Activated CD4-positive, CD25-positive, alpha-beta regulatory T cell (primary cell): ENCODE results near the gene IMPG2.
"Not testable (repeated sequence)": the region's sequence is repeated elsewhere in the genome, so short reads cannot be mapped to it uniquely, and the experiment has no call there.

Experiments
- DNase-seq, 4 experiments: peaks; one replicate each; lab custom pipeline; 2025; lab: John Stamatoyannopoulos, UW

Gene IMPG2

DNA sequence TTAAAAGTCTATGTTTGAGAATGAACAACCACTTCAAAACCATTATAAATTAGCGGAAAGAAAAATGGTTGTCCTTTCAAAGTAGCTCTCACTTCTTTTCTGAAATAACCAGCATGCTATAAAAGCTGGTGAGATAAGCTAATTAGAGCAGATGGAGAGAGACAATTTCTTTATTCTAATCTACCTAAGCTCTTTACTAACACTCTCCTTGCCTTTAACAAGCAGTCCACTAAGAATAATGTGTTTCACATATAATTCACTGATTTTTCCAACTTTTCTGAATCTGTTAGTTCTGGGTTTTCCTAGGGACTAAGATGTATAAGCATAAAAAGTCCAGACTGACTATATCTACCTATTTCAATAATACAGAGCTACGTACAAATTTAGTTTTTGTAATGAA, at the start of gene IMPG2:
TSS of gene IMPG2 (minus strand) at position 101 of the 400 bp plus-strand sequence. CDS start 203 bp downstream, outside the sequence.
- DNase-seq, result no peak

DNA sequence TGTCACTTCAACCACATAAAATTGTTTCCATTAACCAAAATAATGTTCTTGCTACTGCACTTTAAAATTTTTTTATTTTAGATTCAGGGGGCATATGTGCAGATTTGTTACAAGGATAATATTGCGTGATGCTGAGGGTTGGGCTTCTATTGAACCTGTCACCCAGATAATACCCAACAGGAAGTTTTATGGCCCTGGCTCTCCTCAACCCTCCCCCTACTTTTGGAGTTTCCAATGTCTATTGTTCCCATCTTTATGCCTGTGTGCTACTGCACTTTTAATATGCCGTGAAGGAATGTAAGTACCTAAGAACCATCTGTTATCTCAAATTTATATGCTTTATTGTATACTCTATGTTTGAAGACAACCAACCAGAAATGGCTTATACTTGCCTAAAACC, 42.0 kb upstream of the IMPG2 start:
- DNase-seq, result no peak

DNA sequence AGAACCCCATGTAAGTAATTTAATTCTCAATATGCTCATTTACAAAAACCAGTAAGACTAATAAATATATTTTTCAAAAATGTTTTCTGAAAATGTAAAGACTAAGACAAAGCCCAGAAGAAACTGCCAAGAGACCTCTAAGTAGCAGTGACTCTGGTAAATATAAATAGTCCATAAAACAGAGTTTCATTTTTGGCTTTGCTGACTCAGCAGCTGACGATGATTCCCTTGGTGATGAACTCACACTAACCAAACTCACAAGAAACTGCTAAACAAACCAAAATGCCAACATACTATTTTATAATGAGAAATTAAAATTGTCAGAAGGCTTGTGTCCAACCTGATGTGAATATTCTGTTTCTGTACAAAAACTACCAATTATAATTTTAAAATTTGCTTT, 31.5 kb upstream of the IMPG2 start:
- DNase-seq, result no peak

DNA sequence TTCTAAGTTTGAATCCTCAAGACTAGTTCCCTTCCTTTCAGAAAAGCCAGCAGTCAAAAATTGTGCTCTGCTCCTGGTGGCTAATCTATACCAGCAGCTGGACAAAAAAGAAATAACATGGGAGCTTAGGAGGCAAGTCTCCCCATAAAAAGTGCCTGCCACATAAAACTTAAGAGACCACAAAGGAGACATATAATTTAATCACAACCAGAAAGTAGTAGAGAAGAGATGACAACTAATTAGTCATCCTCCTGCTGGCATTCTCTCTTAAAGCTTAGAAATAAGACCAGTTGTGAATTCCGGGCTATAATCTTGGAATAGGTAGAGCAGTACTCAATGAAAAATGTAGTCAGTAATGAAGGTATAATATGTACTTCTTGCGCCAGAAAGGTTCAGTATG, 20.2 kb upstream of the IMPG2 start:
- DNase-seq, result no peak

DNA sequence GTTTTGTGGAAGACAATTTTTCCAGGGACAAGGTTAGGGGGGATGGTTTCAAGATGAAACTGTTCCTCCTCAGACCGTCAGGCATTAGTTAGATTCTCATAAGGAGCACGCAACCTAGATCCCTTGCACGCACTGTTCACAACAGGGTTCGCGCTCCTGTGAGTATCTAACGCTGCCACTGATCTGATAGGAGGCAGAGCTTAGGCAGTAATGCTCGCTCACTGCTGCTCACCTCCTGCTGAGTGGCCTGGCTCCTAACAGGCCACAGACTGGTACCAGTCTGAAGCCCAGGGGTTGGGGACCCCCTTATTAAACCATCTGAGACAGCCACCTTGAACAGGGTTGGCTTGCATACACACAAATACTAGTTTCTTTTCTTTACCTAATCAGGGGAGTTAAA, 13.5 kb upstream of the IMPG2 start:
- no peak for DNase-seq

DNA sequence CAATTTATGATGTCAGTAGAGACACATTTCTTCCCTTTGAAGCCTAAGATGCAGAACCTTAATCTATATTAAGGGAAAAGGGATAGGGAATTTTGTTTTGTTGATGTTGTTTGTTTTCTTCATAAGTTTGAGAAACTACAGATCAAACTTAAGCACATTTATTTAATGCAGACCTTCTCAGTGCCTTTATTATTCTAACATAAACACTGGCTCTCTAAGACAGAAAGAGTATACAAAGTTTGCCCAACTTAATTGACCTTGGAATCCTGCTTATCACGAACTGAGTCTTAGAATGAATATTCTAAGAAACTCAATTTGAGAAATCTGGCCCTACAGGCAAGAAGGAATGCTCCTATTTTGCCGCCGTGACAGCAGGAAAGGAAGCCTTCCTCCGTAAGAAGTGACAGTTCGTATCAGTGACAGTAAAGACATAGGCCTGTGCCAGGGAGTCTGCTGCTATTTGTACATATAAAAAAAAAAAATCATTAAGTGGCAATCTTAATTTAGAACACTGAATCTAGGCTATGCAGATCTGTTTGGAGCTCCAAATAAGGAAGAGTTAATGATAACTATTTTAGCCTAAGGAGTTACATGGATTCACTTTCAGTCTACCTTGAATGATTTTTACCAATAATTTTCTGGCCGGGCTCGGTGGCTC, 8.8 kb upstream of the IMPG2 start:
- DNase-seq, result no peak

DNA sequence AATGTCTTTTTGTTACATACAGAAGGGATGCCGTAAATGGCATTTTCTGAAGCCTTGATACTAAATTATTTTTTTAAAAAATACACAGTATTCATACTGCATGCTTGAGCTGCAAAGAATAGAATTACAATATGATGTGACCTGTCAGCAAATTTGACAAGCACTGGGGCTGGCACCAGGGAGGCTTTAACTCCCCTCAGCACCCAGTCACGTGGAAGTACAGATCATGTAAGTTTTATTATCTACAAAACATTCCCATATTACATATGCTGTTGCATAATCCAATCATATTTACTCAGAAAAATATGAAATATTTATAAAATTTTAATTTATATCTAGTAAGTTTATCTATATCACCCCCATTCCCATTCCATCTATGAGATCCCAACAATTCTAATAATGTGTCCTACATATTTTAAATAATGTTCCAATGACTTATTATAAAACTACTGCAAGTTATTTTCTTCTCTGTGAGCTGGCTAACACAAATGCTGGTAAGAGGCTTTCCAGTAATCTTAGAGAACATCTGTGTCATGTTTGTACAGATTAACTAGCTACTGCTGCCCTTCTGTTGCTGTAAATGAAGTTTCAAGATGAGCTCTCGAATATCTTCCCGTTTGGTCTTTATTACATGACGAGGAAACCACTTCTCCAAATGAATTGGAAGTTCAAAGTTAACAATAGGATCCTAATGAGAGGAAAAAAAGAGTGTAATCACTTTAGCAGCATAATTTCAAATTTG, 5.2 kb upstream of the IMPG2 start:
- DNase-seq, result no peak

DNA sequence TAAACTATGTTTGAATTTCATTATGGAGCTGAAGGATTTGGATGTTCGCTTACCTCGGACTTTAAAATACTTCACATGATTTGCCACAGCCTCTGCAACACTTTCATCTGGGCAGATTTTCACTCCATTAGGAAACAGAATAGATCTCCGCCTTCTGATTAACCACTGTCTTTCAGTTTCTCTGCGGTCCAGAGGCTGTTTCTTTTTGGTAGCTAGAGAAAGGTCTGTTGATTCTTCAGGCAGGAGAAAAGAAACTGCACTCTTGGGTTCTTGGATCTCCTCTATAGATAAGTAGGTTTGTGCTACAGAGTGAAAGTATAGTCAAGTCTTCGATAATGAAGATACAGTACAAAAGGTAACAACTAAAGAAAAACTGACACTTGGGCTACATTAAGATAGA, 844 bp downstream of the IMPG2 start:
- no peak for DNase-seq

DNA sequence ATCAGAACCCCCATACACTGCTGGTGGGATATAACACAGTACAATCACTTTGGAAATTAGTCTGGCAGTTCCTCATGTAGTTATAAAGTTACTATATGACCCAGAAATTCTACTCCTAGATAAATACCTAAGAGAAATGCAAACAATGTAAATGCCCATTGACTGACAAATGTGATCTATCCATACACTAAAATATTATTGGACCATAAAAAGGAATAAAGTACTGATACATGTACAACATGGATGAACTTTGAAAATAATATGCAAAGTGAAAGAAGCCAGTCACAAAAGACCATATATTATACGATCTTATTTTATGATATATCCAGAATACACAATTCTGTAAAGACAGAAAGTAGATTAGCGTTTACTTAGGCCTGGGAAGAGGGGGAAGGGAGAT, 7.8 kb downstream of the IMPG2 start:
- DNase-seq, result no peak

DNA sequence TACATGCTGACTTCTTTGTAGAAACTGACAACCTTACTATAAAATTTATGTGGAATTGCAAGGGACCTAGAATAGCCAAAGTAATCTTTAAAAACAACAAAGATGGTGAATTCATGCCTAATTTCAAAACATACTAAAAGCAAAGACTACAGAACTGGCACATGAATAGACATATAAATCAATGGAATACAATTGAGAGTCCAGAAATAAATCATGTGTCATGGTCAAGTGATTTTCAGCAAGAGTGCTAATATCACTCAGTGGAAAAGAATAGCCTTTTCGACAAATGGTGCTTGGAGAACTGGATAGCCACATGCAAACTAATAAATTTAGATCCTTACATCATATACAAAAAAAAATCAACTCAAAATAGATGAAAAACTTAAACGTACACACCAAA, 8.7 kb downstream of the IMPG2 start:
- no peak for DNase-seq

DNA sequence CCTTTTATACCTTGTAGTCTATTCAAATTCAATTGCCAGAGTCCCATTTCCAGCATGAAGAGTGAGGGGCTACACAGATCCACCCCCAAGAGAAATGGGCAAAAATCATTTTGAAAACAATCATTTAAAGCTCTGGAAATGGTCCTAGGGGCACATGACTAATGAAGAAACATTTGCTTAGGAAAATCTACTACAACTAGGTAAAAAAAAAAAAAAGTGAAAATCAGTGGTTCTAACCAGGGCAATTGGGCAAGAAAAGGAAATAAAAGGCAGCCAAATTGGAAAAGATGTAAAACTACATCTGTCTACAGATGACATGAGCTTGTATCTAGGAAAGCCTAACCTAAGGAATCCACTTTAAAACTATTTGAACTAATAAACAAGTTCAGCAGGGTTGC, 9.4 kb downstream of the IMPG2 start:
- no peak for DNase-seq

DNA sequence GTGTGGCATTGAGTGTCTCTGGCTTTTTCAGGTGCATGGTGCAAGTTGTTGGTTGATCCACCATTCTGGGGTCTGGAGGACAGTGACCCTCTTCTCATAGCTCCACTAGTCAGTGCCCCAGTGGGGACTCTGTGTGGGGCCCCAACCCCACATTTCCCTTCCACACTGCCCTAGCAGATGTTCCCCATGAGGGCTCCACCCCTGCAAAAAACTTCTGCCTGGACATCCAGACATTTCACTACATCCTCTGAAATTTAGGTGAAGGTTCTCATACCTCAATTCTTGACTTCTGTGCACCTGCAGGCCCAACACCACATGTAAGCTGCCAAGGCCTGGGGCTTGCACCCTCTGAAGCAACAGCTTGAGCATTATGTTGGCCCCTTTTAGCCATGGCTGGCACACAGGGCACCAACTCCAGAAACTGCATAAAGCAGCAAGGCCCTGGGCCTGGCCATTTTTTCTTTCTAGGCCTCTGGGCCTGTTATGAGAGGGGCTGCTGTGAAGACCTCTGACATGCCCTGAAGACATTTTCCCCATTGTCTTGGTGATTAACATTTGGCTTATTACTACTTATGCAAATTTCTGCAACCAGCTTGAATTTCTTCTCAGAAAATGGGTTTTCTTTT, 12.1 kb downstream of the IMPG2 start:
- DNase-seq, result not testable (repeated sequence)

DNA sequence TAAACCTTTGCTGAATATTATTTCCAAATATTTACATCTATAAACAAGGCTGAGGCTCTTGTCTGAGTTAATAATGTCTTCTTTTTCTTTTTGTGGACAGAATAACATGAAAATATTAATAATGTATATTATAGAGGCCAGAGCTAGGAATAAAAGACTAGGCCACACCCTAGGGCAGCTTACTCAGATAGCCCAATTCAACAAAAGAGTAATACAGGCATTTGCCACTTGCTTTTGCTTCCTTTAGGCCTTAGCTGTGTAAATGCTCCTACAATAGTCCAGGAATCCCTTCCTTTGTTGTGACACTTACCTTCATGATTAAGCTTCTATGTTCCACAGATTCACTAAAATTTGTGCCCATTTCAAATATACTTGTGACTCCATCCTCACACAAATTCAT, 16.5 kb downstream of the IMPG2 start:
- no peak for DNase-seq

DNA sequence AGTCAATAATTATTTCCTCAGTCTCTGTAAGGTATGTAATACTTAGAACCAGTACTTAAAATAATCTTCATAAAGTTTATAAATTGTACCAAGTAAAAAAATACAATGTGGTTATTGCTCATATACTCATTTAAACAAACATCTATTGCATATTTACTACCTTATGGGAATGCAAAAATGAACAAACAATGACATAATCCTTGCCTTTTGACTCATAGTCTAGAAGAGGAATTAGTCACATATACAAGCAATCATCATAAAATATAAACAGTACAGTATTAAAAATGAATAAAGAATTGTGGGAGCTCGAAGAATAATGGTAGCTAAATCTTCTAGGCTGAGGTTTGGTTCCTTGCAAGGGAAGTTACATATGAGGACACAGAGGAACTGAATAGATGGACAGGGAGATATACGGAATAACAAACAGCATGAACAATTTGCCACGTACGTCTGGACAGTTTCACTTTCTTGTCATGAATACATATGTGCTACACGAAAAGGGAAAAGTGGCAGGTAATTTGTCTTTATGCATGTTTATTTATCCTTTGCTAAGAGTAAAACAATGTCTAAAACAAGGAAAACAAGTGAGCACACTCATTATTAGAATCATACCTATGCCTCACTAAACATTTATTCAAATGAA, 17.2 kb downstream of the IMPG2 start:
- no peak for DNase-seq

DNA sequence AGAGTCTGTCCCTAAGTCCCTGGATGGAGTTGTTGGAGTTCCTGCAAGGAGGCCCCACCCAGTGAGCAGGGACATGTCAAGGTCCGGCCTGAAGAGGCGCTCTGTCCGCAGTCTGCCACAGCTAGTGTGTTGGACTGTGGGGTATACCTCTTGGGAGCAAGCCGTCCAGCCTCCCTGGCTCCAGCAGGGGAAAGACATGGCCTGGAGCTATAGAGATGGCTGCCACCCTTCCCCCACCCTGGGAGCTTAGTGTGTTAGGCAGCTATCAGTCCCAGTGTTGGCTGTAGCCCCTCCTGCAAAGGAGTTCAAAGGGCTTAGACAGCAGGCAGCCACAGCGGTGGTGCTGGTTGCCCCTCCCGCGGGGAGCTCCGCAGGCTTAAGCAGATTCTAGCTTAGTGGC, 20.3 kb downstream of the IMPG2 start:
- no peak for DNase-seq

DNA sequence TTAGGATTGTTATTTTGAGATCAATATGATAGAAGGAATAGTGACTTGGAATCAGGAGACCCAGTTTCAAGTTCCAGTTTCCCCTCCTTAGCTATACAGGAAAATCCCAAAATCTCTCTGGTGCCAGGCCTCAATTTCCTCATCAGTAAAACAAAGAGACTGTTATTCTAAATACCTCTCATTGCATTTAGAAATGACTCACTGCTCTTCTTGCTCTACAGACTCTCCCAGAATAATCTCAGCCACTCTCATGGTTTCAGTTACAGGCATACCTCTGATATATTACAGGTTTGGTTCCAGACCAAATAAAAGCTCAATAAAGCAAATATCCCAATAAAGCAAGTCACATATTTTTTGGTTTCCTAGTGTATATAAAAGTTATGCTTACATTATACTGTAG, 28.3 kb downstream of the IMPG2 start:
- no peak for DNase-seq

DNA sequence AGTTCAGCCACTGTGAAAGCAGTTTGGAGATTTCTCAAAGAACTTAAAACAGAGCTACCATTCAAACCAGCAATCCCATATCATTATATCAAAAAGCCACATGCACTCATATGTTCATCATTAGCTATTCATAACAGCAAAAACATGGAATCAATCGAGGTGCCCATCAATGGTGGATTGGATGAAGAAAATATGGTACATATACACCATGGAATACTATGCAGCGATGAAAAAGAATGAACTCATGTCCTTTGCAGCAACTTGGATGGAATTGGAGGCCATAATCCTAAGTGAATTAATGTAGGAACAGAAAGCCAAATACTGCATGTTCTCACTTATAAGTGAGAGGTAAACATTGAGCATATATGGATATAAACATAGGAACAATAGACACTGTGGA, 32.1 kb downstream of the IMPG2 start:
- DNase-seq, result no peak

DNA sequence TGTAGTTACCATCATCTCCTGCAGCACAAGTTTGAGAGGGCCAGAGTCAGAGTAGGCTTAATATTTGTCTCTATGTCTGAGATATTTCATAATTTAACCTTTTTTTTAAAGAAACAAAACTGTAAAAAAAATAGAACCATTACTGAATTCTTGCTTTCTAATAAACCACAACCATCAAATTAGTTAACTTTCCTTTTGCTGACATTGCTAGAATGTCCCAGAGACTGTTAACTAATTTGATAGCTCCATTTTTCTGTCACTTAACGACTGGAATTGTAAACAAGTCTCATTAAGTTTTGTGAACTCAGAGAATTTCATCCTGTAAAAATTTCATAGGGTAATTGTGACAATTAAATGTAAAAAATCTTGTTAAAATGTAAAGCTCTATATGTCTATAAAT, 35.6 kb downstream of the IMPG2 start:
- no peak for DNase-seq

DNA sequence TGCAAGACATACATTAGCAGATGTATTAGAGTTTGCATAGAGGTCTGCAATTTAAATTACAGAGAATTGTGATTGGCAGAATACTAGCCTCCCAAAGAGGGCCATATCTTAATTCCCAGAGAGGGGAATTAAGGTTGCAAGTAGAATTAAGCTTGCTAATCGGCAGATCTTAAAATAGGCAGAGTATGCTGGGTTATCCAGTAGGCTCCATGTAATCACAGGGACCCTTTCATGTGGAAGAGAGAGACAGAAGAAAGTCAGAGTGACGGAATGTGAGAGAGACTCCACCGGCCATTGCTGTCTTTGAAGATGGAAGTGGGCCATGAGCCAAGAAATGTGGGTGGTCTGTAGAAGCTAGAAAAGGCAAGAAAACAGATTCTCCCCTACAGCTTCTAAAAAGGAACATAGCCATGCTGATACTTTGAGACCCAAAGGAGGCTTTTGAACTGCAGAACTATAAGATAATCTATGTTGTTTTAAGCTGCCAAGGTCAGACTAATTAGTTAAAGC, 38.8 kb downstream of the IMPG2 start:
- DNase-seq, result no peak

DNA sequence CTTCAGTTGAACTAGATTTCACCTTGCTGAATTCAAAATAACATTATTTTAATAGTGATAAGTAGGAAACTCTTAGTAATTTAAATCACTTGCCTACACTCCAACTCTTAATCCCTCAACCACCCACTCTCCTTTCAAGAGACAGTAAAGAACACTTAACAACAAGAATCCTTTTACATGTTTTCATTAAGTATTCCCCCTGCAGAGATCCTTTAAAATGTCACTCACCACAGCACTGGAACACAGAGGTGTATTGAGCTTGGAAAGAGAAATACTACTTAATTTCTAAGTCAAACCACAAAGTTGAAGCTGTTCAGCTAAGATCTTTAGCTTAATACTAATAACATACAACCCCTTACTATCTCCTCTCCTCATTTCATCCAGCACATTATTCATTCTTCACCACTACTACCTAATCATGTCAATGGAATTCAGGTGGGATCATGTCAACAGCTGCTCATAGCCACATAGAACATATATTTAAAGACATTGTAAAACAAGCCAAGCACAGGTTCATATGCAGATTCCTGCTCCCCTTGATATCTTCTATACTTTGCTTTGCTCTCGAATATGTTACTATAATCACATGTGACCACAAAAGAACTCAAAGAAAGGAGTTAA, 40.5 kb downstream of the IMPG2 start:
- DNase-seq, result no peak

DNA sequence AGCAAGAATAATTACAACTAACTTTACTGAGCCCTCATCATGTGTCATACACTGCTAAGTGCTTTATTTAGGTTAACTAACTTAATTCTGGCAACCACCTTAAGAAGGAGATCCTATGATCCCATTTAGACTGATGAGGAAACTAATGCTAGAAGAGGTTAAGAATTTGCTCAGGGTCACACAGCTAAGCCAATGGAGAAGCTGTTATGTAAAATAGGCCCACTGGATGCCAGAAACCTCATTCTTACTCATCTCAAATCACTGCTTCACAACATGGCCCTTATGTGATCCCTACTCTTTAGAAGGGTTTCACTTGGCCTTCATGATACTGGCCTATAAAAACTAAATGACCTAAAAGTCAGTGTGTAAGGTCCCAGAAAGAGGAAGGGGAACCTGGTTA, 41.2 kb downstream of the IMPG2 start:
- DNase-seq, result no peak

DNA sequence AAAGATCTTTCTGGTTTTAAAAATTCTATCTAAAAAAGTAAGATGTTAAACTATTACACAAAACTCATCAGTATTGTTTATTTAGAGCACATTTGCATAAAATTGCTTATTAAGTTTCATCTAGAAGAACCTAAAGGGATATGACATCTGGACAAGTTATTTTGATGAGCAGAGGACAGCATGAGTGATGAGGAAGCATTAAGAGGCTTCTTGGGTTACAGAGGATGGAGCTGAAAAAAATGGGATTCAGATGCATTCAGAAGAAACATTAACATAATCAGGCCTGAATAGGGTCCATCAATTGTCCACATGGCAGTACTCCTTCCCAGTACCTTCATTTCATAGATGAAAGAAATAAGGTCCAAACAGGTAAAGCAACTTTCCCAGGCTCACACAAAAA, 41.6 kb downstream of the IMPG2 start:
- DNase-seq, result no peak
